ENCODE measurements around the gene RFTN1. TPM values are rescaled to one million over a fixed set of nuclear protein-coding genes. Genes with fewer than 3 reads are reported as not detected.

RFTN1 gene
- total RNA-seq, 1 experiment from 2014 or later = 0.15 TPM

GRCh38 chr3:16413321-16413720 lies 100.2 kb downstream of the RFTN1 start:
- DNase-seq (ENCODE audit: extremely low read depth, low read depth) = no peak

- DNase-seq (ENCODE audit: extremely low read depth, low read depth) = no peak
Observed at GRCh38 chr3:16412192-16412800, 101.2 kb downstream of the RFTN1 start.

GRCh38 chr3:16411441-16411840 lies 102.1 kb downstream of the RFTN1 start:
- DNase-seq (ENCODE audit: extremely low read depth, low read depth) = no peak

- no peak for DNase-seq (ENCODE audit: extremely low read depth, low read depth)
Observed at GRCh38 chr3:16410659-16411058, 102.8 kb downstream of the RFTN1 start.

GRCh38 chr3:16409032-16409431 lies 104.5 kb downstream of the RFTN1 start:
- no peak for DNase-seq (ENCODE audit: extremely low read depth, low read depth)

- no peak for DNase-seq (ENCODE audit: extremely low read depth, low read depth)
Observed at GRCh38 chr3:16407366-16407765, 106.1 kb downstream of the RFTN1 start.

- no peak for DNase-seq (ENCODE audit: extremely low read depth, low read depth)
Observed at GRCh38 chr3:16406579-16406978, 106.9 kb downstream of the RFTN1 start.

GRCh38 chr3:16406166-16406565 lies 107.3 kb downstream of the RFTN1 start:
- DNase-seq (ENCODE audit: extremely low read depth, low read depth) = no peak

- DNase-seq (ENCODE audit: extremely low read depth, low read depth) = no peak
Observed at GRCh38 chr3:16404349-16404895, 109.1 kb downstream of the RFTN1 start.

GRCh38 chr3:16402451-16402850 lies 111.0 kb downstream of the RFTN1 start:
- no peak for DNase-seq (ENCODE audit: extremely low read depth, low read depth)

- no peak for DNase-seq (ENCODE audit: extremely low read depth, low read depth)
Observed at GRCh38 chr3:16401273-16401672, 112.2 kb downstream of the RFTN1 start.

GRCh38 chr3:16400106-16400931 lies 113.2 kb downstream of the RFTN1 start:
- DNase-seq (ENCODE audit: extremely low read depth, low read depth) = no peak

- DNase-seq (ENCODE audit: extremely low read depth, low read depth) = no peak
Observed at GRCh38 chr3:16399473-16399872, 114.0 kb downstream of the RFTN1 start.

GRCh38 chr3:16398648-16399047 lies 114.9 kb downstream of the RFTN1 start:
- no peak for DNase-seq (ENCODE audit: extremely low read depth, low read depth)

- no peak for DNase-seq (ENCODE audit: extremely low read depth, low read depth)
Observed at GRCh38 chr3:16396202-16396601, 117.3 kb downstream of the RFTN1 start.

- no peak for DNase-seq (ENCODE audit: extremely low read depth, low read depth)
Observed at GRCh38 chr3:16395212-16395611, 118.3 kb downstream of the RFTN1 start.

- DNase-seq (ENCODE audit: extremely low read depth, low read depth) = no peak
Observed at GRCh38 chr3:16394639-16395038, 118.9 kb downstream of the RFTN1 start.

- no peak for DNase-seq (ENCODE audit: extremely low read depth, low read depth)
Observed at GRCh38 chr3:16392717-16393116, 120.8 kb downstream of the RFTN1 start.

GRCh38 chr3:16392065-16392464 lies 121.4 kb downstream of the RFTN1 start:
- DNase-seq (ENCODE audit: extremely low read depth, low read depth) = no peak

- DNase-seq (ENCODE audit: extremely low read depth, low read depth) = no peak
Observed at GRCh38 chr3:16390581-16390980, 122.9 kb downstream of the RFTN1 start.

GRCh38 chr3:16388850-16389441 lies 124.6 kb downstream of the RFTN1 start:
- DNase-seq (ENCODE audit: extremely low read depth, low read depth) = no peak

- no peak for DNase-seq (ENCODE audit: extremely low read depth, low read depth)
Observed at GRCh38 chr3:16386561-16386960, 126.9 kb downstream of the RFTN1 start.

Data from NCI-H460 (cell line).